ENCODE data around the gene SF3B1.
"Not testable (repeated sequence)": the region's sequence is repeated elsewhere in the genome, so short reads cannot be mapped to it uniquely, and the experiment has no call there.

Gene SF3B1

DNA sequence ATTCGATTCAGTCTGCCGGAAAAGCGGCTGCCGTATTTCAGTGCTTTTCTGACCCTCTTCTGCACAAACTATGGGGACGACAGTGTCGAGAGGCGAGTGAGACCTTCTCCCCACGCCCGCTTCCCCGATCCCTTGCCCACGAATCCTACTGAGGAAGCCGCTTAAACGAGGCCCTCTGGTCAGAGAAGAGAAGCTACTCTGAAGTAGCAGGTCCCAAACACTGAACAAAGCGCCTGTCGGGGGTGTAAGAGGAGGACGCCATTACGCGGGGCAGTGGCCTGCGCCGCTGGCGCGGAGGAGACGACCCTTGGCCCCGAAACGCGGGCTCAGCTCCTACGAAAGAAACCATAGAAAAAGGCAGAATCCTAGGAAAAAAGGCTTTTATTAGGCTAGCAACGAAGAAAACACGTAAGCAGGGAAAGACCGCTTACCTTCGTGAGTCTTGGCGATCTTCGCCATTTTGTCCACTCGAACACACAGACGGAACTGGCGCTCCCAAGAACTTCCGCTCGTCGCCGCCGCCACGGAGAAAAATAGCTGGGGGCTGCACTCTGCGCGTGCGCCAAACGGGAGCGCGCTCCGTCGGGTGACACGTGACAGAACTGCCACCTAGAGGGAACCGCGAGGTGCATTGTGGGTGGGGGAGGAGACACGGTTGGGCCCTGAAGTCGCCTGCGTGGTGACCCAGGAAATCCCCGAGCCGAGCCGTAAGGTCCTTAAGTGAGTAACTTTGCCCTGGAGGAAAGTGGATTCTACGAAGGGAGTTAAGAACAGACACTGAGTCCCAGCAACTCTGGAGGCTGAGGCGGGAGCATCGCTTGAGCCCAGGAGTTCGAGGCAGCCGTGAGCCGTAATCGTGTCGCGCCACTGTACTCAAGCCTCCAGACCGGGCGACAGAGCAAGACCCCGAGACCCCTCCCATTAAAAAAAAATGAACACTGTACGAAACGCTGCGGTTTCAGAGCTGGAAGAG, at the start of gene SF3B1:
Gene SF3B1, minus strand, starts transcription at position 488 of the 973 bp plus-strand sequence. Its CDS starts 29 bp downstream, at position 459.
- peak; percentile 97 to 98 (median 97) for DNase-seq (ENCODE audit: low read depth in 3 of 3, low spot score in 1 of 3)

GRCh38 chr2:197484248-197484647, 49.4 kb upstream of the SF3B1 start:
- not testable (repeated sequence) for DNase-seq (ENCODE audit: low read depth in 3 of 3, low spot score in 1 of 3)

- no peak for DNase-seq (ENCODE audit: low read depth in 3 of 3, low spot score in 1 of 3)
Observed at GRCh38 chr2:197480165-197481036, 45.6 kb upstream of the SF3B1 start.

- DNase-seq (ENCODE audit: low read depth in 3 of 3, low spot score in 1 of 3) = no peak
Observed at GRCh38 chr2:197477797-197478196, 43.0 kb upstream of the SF3B1 start.

GRCh38 chr2:197472166-197472565, 37.3 kb upstream of the SF3B1 start:
- DNase-seq (ENCODE audit: low read depth in 3 of 3, low spot score in 1 of 3) = no peak

GRCh38 chr2:197464175-197464574, 29.3 kb upstream of the SF3B1 start:
- DNase-seq (ENCODE audit: low read depth in 3 of 3, low spot score in 1 of 3) = no peak

- DNase-seq (ENCODE audit: low read depth in 3 of 3, low spot score in 1 of 3) = no peak
Observed at GRCh38 chr2:197461057-197461456, 26.2 kb upstream of the SF3B1 start.

DNA sequence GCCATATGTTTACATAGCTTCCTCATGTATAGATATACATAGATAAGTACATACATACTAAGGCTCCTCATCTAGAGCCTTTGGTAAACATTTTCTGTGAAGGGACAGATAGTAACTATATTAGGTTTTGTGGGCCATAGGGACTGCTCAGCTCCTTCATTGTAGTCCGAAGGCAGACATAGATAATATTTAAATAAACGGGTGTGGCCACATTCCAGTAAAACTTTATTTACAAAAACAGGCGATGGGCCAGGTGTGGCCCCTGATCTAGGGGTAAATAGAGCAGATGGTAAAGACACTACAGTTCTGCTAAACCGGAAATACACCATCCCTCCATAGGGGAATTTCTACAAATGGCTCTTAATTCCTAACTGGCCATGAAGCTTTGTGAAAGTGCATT, 25.8 kb upstream of the SF3B1 start:
- no peak for DNase-seq (ENCODE audit: low read depth in 3 of 3, low spot score in 1 of 3)

DNA sequence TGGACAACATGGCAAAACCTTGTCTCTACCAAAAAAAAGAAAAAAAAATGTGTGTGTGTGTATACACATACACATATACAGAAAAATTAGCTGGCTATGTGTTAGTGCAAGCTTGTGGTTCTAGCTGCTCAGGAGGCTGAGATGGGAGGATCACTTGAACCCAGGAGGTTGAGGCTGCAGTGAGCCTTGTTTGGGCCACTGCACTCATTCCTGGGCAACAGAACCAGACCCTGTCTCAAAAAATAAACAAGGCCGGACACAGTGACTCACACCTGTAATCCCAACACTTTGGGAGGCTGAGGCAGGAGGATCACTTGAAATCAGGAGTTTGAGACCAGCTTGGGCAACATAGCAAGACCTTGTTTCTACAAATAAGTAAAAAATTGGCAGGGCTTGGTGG, 20.6 kb upstream of the SF3B1 start:
- no peak for DNase-seq (ENCODE audit: low read depth in 3 of 3, low spot score in 1 of 3)

DNA sequence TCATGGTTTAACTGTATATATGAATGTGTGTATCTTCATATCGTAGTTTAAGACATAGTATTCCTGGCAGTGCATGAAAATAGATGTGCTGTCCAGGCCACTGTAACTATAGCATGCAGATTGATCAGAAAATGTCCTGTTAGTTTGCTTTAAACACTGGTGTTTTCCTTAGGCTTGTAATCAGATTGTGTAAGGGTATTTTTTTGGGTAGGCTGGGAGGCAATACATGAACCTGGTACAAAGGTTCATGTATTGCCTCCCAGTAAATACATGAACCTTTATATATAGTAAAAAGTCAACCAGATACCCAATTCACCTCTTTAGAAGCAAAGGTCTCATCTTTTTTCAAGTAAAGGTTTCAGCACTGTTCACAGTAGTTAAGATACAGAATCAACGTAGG, 20.1 kb upstream of the SF3B1 start:
- DNase-seq (ENCODE audit: low read depth in 3 of 3, low spot score in 1 of 3) = no peak

DNA sequence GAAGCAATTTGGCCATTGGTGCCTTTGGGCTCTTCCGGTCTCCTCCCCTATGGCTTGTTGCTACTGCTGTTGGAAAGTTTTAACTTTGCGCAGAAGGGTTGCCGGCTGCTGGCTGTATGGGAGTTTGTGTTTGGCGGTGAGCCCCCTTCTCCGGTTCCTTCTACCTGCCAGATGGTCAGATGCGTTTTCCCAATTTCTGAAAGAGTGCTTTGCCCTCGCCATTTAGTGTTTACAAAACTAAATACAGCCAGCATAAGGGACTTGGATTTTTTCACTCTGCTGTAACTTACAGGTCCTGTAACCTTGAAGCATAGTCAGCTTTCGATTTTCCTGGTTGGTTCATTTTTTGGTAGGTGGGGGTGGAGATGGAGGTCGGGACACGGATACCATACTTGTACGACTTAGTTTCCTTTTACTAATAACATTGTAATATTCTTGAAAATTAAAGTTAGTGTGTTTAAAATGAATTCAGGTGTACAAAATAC, 19.1 kb upstream of the SF3B1 start:
- no peak for DNase-seq (ENCODE audit: low read depth in 3 of 3, low spot score in 1 of 3)

DNA sequence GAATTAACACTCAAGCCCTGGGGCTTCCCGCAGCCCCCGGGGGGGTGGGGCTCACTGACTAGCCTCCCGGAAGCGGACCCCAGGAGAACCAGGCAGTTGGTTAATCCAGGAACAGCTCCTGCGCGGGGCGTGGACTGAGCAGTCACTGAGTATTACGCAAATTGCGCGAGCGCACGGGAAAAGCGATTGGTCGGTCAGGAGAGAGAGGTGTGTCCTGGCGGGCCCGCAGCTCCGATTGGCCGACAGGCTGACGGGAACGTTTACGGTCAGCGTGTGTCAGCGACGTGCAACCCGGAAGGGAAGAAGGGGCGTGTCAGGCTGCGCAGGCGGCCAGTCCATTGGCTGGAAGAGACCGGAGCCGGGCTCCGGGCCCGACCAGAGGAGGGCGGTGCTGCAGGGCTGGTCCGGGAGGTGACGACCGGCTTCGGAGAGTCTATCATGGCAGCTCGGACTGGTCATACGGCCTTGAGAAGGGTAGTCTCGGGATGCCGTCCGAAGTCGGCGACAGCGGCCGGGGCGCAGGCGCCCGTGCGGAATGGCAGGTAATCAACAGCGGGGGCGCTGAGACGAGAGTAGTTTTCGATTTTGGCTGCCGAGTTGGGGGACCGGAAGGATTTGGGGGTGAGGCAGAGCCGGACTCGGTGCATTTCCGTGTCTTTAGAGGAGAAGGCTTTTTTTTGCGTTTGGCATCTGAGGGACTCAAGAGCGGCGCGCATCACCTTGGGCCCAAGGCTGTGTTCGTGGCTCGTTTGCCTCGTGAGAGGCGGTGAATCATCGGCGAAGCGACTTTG, 18.5 kb upstream of the SF3B1 start, which contains the start of gene COQ10B:
Gene COQ10B, plus strand, starts transcription at position 430 of the 791 bp plus-strand sequence. Its CDS starts 9 bp downstream, at position 439.
- peak; percentile 90 to 95 (median 94) for DNase-seq (ENCODE audit: low read depth in 3 of 3, low spot score in 1 of 3)

GRCh38 chr2:197452754-197453122, 17.9 kb upstream of the SF3B1 start:
- no peak for DNase-seq (ENCODE audit: low read depth in 3 of 3, low spot score in 1 of 3)

- DNase-seq (ENCODE audit: low read depth in 3 of 3, low spot score in 1 of 3) = not testable (repeated sequence)
Observed at GRCh38 chr2:197450935-197451358, 16.1 kb upstream of the SF3B1 start.

GRCh38 chr2:197450465-197450864, 15.6 kb upstream of the SF3B1 start:
- DNase-seq (ENCODE audit: low read depth in 3 of 3, low spot score in 1 of 3) = no peak

GRCh38 chr2:197446844-197447243, 12.0 kb upstream of the SF3B1 start:
- DNase-seq (ENCODE audit: low read depth in 3 of 3, low spot score in 1 of 3) = no peak

- no peak for DNase-seq (ENCODE audit: low read depth in 3 of 3, low spot score in 1 of 3)
Observed at GRCh38 chr2:197445746-197446145, 10.9 kb upstream of the SF3B1 start.

- DNase-seq (ENCODE audit: low read depth in 3 of 3, low spot score in 1 of 3) = no peak
Observed at GRCh38 chr2:197442857-197443256, 8.0 kb upstream of the SF3B1 start.

DNA sequence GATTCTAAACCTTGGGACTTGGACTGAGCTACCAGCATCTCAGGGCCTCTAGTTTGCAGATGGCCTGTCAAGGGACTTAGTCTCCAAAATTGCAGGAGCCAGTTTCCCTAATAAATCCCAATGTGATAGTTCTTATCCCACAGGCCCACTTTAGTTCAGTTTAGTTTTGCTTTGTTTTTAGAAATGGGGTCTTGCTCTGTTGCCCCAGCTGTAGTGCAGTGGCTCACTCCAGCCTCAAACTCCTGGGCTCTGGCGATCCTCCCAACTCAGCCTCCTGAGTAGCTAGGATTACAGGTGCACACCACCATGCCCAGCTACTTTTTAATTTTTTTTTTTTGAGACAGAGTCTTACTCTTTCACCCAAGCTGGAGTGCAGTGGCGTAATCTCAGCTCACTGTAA, 2.6 kb upstream of the SF3B1 start:
- DNase-seq (ENCODE audit: low read depth in 3 of 3, low spot score in 1 of 3) = no peak

DNA sequence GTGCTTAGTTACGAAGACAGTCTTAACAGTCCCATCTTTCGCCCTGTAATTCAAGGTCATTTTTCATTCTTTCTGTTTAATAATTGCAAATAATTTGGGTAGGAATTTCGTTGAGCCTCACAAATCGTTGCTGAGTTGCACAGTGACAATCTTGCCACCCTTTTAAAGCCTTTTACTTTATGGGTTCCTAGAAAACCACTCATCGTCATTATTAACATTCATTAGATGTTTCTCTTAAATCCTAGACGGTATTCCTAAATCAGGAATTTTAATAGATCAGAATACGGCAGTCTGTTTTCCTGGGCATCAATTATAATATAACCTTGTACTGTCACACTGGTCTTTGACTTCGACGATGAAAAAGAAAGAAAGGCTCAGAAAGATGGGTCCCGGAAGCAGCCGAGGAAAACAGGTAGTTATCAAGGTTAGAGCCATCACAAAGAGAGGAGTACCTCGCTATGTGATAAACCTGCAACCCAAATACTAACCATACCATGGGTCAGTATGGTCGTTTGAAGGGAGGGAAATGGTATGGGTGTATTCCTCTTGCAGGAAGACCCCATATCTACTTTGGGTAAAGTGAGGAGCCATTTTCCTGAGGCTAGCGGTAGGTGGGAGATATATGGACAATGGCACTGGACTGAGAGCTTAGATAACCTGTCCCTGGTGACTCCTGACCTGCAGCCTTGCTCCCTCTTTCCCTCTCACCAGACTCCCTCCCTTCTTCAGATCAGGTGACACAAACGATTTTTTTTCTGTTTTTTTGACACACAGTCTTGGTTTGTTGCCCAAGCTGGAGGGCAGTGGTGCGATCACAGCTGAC, 981 bp upstream of the SF3B1 start:
- DNase-seq (ENCODE audit: low read depth in 3 of 3, low spot score in 1 of 3) = no peak

All from stimulated activated CD4-positive, alpha-beta T cell treated with anti-CD3 and anti-CD28 coated beads, TNF-alpha, amount 100 ng/mL, for 1 hour (primary cell).